Left lung (tissue), 10 donors: ENCODE measurements around the gene DNMT3A. TPM values are rescaled to one million over a fixed set of nuclear protein-coding genes. Genes with fewer than 3 reads are reported as not detected.
A peak's percentile ranks its signal among the peaks of the same experiment; 100 is the strongest.

Source experiments
- ATAC-seq: fragments of 200-7000 bp; cut with Tn5 transposase; one replicate; pipeline ENCODE4 v1.9.1; 2020; ENCODE audit warnings: moderate library complexity
- DNase-seq, 4 donors: peaks; one replicate each; pipeline ENCODE4 v3.0.0-alpha.2; 2013 to 2020
- H3K27ac ChIP-seq, 2 donors: fragments of 200-600 bp; sonication (generic) in 1 of 2; one replicate each; pipeline versions ENCODE4 v1.5.0 to v1.8.0; 2020 to 2021
- H3K27me3 ChIP-seq, 2 donors: fragments of 200-600 bp; sonication (generic) in 1 of 2; one replicate each; pipeline versions ENCODE4 v1.5.0 to v1.8.0; 2020 to 2021
- H3K36me3 ChIP-seq, 2 donors: fragments of 200-600 bp; sonication (generic) in 1 of 2; one replicate each; pipeline versions ENCODE4 v1.5.0 to v1.8.0; 2020 to 2021
- H3K4me1 ChIP-seq, 2 donors: fragments of 200-600 bp; one replicate each; pipeline ENCODE4 v1.8.0; 2021
- H3K4me3 ChIP-seq, 2 donors: fragments of 200-600 bp; sonication (generic) in 1 of 2; one replicate each; pipeline versions ENCODE4 v1.5.0 to v1.8.0; 2020 to 2021; ENCODE audit warnings: mild to moderate bottlenecking in 1 of 2
- H3K9me3 ChIP-seq, 2 donors: fragments of 200-600 bp; sonication (generic) in 1 of 2; one replicate each; pipeline versions ENCODE4 v1.5.0 to v1.8.0; 2020 to 2021
- CTCF ChIP-seq, 2 donors: fragments of 200-600 bp; sonication (generic) in 1 of 2; IDR thresholded peaks; one replicate each; pipeline versions ENCODE4 v1.5.0 to v1.8.0; 2021; ENCODE audit warnings: antibody characterized with exemption in 2 of 2
- intact Hi-C, 2 donors: fragments of 100-400 bp; cut with DNase I; formaldehyde crosslinking; loops; one replicate each; pipeline versions ENCODE4 v1.11.2 to v1.14.2; 2022
- polyA plus RNA-seq, 6 donors: library from polyadenylated mRNA; unstranded; fragments of 120-200 nt; gene quantifications; one replicate each; pipeline ENCODE4 v1.2.1, GENCODE V29; 2013; ENCODE audit not compliant: insufficient read length in 6 of 6
- total RNA-seq, 2 donors: library from RNA; stranded (reverse); fragmentation: NEBNext Ultra II Directional; extraction: Animal tissue kit (Norgen Biotek cat#: 25700); gene quantifications; one replicate each; pipeline ENCODE4 v1.2.1, GENCODE V29; 2021
- donor health status: DM: no; HTN: yes; CAD: no.
- donor health status: DM: no; HTN: no; CAD: no.

DNMT3A gene
- total and polyA plus RNA-seq, 8 donors: 37.5 to 123 (median 100) TPM

DNA sequence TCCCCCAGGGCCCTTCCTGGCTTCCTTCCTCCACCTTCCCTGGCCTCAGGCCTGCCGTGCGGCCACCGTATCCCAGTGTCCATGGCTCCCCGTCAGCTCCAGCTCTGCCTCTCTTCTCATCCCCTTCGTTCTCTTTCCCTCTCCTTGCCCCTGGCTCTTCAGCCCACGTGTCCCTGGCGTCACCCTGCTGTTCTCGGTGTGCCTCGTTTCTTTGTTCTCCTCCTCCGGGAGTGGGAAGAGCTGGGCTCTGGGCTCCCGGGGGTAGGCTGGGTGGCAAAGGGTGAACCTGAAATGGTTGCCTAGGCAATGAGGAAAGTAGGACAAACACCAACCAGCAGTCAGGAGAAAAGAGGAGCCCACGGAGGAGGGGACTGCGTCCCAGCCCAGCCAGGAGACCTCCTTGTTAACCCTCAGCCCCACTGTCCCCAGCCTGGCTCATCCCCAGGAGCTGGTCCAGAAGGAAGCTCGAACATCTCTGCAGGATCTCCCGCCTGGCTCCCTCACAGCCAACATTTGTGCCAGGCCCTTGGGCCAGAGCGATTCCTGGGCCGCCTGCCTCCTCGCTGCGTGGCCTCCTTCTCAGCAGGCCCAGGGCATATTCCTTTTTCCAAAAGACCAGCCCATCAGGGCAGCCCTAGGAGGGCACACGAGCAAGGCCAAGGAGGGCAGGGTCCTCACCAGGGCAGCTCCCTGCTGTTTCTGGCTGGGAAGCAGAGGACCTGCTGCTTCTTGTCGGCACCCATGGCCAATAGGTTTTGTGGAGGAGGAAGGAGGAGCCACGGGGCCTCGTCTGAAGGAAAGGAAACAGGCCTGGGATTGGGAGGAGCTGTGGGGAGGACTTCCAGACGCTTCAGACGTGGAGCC lies 30.9 kb upstream of the DNMT3A start:
- H3K36me3 ChIP-seq: no peaks in the 10 kb centered on the region
- intact Hi-C loops: no loop called here
- no peaks in the 10 kb centered on the region for H3K27me3 ChIP-seq
- H3K4me1 ChIP-seq: peaks cover 8 to 15% of the 10 kb centered on the region in 2 donors
- TF ChIP-seq CTCF (IDR thresholded peaks at IDR 0.05): no peak
- ATAC-seq: no peak
- no peaks in the 10 kb centered on the region for H3K9me3 ChIP-seq
- no peak for DNase-seq
- no peak overlapping the region for H3K27ac ChIP-seq
- no peak overlapping the region for H3K4me3 ChIP-seq

DNA sequence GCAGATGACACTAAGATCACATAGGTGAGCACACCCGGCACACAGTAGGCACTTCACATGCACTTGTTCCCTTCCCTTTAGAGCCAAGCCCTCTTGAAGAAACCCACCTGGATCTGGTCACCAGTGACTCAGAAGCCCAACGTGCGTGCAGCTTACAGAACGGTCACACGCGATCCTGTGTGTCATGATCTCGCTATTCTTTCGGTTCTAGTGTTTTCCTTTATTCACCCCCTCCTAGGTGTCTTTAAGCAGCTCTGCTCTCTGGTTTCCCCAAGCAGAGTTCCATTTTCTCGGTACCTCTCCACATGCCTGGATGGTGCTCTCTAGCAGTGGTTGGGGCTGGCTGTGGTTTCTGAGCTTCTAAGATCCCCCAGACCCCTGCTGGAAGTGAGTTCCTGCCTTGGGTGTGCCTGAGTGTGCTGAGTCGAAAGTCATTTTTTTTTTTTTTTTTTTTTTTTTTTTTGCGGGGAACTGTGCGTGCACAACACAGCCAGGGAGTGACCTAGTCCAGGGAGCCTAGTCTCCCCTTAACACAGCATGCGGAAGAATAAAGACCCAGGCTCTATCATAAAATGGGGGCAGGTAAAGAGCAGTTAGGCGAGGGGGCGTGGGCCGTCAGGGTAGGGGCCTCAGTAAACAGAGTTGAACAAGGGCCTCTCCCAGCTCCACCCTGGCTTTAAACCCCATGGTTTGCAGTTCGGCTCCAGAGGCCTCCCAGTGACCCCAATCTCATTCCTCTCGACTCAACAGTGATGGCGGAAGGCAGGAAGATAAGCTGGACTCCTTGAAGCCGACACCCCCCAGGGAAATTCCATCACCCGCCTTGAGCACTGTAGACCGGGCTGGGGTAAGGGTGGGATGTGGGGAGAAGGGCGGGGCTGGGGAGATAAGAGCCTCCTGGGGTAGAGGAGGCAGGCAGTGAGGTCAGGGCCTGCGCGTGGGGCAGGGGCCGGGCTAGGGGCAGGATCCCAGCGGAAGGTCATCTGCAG lies 29.8 kb upstream of the DNMT3A start:
- ATAC-seq: no peak
- H3K9me3 ChIP-seq: no peaks in the 10 kb centered on the region
- peaks cover under 1 to 4% of the 10 kb centered on the region in 2 donors for H3K4me1 ChIP-seq
- TF ChIP-seq CTCF (IDR thresholded peaks at IDR 0.05): no peak
- no peaks in the 10 kb centered on the region for H3K27me3 ChIP-seq
- intact Hi-C loops: no loop called here
- no peaks in the 10 kb centered on the region for H3K36me3 ChIP-seq
- DNase-seq: peak in 1 of 4 donors; percentile 71
- no peak overlapping the region for H3K27ac ChIP-seq
- H3K4me3 ChIP-seq: no peak overlapping the region

DNA sequence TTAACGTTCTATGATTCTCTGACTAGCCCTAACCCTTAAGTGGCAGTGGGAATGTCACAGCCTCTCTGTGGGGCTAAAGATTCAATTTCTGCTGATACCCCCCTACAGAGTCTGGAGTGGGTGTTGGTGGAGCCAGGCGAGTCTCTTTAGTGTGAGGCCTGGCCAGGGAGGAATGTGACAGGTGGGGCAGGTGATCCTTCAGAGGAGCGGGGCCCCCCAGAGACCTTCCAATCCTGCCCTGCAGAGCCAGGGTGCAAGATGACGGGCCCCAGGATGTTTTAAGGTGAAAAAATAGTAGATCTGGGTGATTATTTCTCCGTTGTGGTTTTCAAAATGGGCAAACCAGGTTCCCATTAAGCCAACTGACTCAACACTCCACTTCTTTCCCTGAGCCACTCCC lies 28.2 kb upstream of the DNMT3A start:
- Histone ChIP-seq H3K36me3 (no peaks in the 10 kb centered on the region), H3K4me1 (no peaks in the 10 kb centered on the region), H3K27me3 (no peaks in the 10 kb centered on the region), H3K27ac (no peak overlapping the region), H3K4me3 (no peak overlapping the region), H3K9me3 (no peaks in the 10 kb centered on the region)
- intact Hi-C loops: no loop called here
- ATAC-seq (no peak), DNase-seq (no peak)
- no peak for TF ChIP-seq CTCF (IDR thresholded peaks at IDR 0.05)

- H3K27me3 ChIP-seq: no peaks in the 10 kb centered on the region
- no peaks in the 10 kb centered on the region for H3K9me3 ChIP-seq
- H3K4me1 ChIP-seq: no peaks in the 10 kb centered on the region
- no peak overlapping the region for H3K27ac ChIP-seq
- ATAC-seq (no peak), DNase-seq (no peak)
- TF ChIP-seq CTCF (IDR thresholded peaks at IDR 0.05): no peak
- intact Hi-C loops: no loop called here
- no peak overlapping the region for H3K4me3 ChIP-seq
- H3K36me3 ChIP-seq: no peaks in the 10 kb centered on the region
Measured at GRCh38 chr2:25369439-25369838, 27.7 kb upstream of the DNMT3A start.

GRCh38 chr2:25368660-25369059 lies 26.9 kb upstream of the DNMT3A start:
- ATAC-seq: no peak
- no peak for DNase-seq
- no peaks in the 10 kb centered on the region for H3K27me3 ChIP-seq
- no peaks in the 10 kb centered on the region for H3K36me3 ChIP-seq
- no peak overlapping the region for H3K27ac ChIP-seq
- no peak for TF ChIP-seq CTCF (IDR thresholded peaks at IDR 0.05)
- H3K4me1 ChIP-seq: no peaks in the 10 kb centered on the region
- H3K9me3 ChIP-seq: no peaks in the 10 kb centered on the region
- intact Hi-C loops: no loop called here
- H3K4me3 ChIP-seq: no peak overlapping the region
